ENCODE measurements around the gene CKMT1B. TPM values are rescaled to one million over a fixed set of nuclear protein-coding genes. Genes with fewer than 3 reads are reported as not detected.
A peak's percentile ranks its signal among the peaks of the same experiment; 100 is the strongest.
"Not testable (repeated sequence)": the region's sequence is repeated elsewhere in the genome, so short reads cannot be mapped to it uniquely, and the experiment has no call there.

CKMT1B gene
- under 1 TPM in 2 of 4 donors, not detected in 2; 0.29 to 0.90 TPM for total RNA-seq

GRCh38 chr15:43593328-43594190 lies at the start of gene CKMT1B:
Gene CKMT1B, plus strand, starts transcription at chr15:43594027. Its CDS starts 192 bp downstream, at chr15:43594219.
- H3K27ac ChIP-seq; H3K27me3 ChIP-seq; H3K4me3 ChIP-seq; H3K9me3 ChIP-seq; H3K4me1 ChIP-seq; H3K36me3 ChIP-seq; intact Hi-C loops (cut with DNase I; ENCODE audit: low total_unique reads); DNase-seq: not testable (repeated sequence)

- H3K4me3 ChIP-seq = no peak overlapping the region
- no peaks in the 10 kb centered on the region for H3K27me3 ChIP-seq
- no peak for TF ChIP-seq POLR2A (IDR thresholded peaks at IDR 0.05)
- TF ChIP-seq, protein P1, sequence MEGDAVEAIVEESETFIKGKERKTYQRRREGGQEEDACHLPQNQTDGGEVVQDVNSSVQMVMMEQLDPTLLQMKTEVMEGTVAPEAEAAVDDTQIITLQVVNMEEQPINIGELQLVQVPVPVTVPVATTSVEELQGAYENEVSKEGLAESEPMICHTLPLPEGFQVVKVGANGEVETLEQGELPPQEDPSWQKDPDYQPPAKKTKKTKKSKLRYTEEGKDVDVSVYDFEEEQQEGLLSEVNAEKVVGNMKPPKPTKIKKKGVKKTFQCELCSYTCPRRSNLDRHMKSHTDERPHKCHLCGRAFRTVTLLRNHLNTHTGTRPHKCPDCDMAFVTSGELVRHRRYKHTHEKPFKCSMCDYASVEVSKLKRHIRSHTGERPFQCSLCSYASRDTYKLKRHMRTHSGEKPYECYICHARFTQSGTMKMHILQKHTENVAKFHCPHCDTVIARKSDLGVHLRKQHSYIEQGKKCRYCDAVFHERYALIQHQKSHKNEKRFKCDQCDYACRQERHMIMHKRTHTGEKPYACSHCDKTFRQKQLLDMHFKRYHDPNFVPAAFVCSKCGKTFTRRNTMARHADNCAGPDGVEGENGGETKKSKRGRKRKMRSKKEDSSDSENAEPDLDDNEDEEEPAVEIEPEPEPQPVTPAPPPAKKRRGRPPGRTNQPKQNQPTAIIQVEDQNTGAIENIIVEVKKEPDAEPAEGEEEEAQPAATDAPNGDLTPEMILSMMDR (IDR thresholded peaks at IDR 0.05) = no peak
- H3K4me1 ChIP-seq = no peaks in the 10 kb centered on the region
- no peak overlapping the region for H3K27ac ChIP-seq
- DNase-seq = no peak
- intact Hi-C loops (cut with DNase I; ENCODE audit: low total_unique reads) = no loop called here
- no peaks in the 10 kb centered on the region for H3K9me3 ChIP-seq
- no peaks in the 10 kb centered on the region for H3K36me3 ChIP-seq
These were observed 49.6 kb upstream of the CKMT1B start for GRCh38 chr15:43544266-43544665.

GRCh38 chr15:43545426-43545825 lies 48.4 kb upstream of the CKMT1B start:
- DNase-seq = no peak
- Histone ChIP-seq H3K4me1 (no peaks in the 10 kb centered on the region), H3K36me3 (no peaks in the 10 kb centered on the region), H3K9me3 (no peaks in the 10 kb centered on the region), H3K27ac (no peak overlapping the region), H3K27me3 (no peaks in the 10 kb centered on the region), H3K4me3 (no peak overlapping the region)
- TF ChIP-seq POLR2A (IDR thresholded peaks at IDR 0.05) = no peak
- TF ChIP-seq, protein P1 (IDR thresholded peaks at IDR 0.05) = no peak
- intact Hi-C loops (cut with DNase I; ENCODE audit: low total_unique reads) = no loop called here

DNA sequence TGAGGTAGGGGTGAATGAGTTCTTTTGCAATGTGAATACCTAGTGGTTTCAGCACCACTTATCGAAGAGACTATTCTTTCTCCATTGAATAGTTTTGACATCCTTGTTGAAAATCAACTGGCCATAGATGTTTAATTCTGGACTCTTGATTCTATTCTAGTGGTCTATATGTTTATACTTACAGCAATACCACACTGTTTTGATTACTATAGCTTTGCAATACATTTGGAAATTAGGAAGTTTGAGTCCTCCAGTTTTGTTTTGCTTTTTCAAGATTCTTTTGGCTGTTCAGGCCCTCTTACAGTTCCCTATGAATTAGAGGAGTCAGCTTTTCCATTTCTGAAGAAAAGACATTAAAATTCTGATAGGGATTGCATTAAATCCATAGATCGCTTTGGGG lies 46.3 kb upstream of the CKMT1B start:
- intact Hi-C loops (cut with DNase I; ENCODE audit: low total_unique reads) = no loop called here
- H3K36me3 ChIP-seq = no peaks in the 10 kb centered on the region
- H3K27me3 ChIP-seq = no peaks in the 10 kb centered on the region
- DNase-seq = no peak
- TF ChIP-seq, protein P1 (IDR thresholded peaks at IDR 0.05) = no peak
- TF ChIP-seq POLR2A (IDR thresholded peaks at IDR 0.05) = no peak
- H3K9me3 ChIP-seq = no peaks in the 10 kb centered on the region
- H3K4me1 ChIP-seq = no peaks in the 10 kb centered on the region
- no peak overlapping the region for H3K27ac ChIP-seq
- no peak overlapping the region for H3K4me3 ChIP-seq

DNA sequence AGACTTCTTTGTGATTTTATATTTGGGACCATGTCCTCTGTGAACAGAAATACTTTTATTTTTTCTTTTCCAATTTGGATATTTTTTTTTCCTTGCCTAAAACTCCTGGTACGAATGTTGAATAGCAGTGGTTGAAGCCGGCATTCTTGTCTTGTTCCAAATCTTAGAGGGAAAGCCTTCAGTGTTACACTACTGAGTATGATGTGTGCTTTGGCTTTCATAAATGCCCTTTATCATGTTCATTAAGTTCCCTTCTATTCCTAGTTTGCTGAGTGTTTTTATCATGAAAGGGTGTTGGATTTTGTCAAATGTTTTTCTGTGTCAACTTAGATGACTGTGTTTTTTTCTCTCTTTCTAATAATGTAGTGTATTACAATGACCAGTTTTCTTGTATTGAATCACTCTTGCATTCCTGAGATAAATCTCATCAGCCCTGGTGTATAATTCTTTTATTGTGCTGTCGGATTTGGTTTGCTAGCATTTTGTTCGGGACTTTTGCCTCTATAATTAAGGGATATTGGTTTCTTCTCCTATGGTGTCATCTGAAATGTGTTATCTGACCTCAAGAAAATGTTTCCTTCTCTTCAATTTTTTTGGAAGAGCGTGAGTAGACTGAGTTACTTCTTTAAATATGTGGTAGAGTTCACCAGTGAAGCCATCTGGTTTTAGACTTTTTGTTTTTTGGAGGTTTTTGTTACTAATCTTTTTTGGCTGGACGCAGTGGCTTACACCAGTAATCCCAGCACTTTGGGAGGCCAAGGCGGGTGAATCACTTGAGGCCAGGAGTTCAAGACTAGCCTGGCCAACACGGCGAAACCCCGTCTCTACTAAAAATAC lies 43.1 kb upstream of the CKMT1B start:
- Histone ChIP-seq H3K36me3 (no peaks in the 10 kb centered on the region), H3K27ac (peak overlapping the region in 1 of 2 donors; percentile 34), H3K4me1 (no peaks in the 10 kb centered on the region), H3K4me3 (no peak overlapping the region), H3K9me3 (no peaks in the 10 kb centered on the region), H3K27me3 (no peaks in the 10 kb centered on the region)
- no peak for DNase-seq
- TF ChIP-seq, protein P1 (IDR thresholded peaks at IDR 0.05) = no peak
- no peak for TF ChIP-seq POLR2A (IDR thresholded peaks at IDR 0.05)
- intact Hi-C loops (cut with DNase I; ENCODE audit: low total_unique reads) = no loop called here

Data from uterus (tissue), 4 donors.